HG03159 (cell line): ENCODE data around the gene UBE2I.

Source experiments
- ATAC-seq: cut with Tn5 transposase; IDR thresholded peaks from one replicate; pipeline ENCODE4 v1.9.1; 2021; ENCODE audit warnings: mild to moderate bottlenecking, moderate library complexity; ENCODE audit not compliant: unreplicated experiment

Gene UBE2I

DNA sequence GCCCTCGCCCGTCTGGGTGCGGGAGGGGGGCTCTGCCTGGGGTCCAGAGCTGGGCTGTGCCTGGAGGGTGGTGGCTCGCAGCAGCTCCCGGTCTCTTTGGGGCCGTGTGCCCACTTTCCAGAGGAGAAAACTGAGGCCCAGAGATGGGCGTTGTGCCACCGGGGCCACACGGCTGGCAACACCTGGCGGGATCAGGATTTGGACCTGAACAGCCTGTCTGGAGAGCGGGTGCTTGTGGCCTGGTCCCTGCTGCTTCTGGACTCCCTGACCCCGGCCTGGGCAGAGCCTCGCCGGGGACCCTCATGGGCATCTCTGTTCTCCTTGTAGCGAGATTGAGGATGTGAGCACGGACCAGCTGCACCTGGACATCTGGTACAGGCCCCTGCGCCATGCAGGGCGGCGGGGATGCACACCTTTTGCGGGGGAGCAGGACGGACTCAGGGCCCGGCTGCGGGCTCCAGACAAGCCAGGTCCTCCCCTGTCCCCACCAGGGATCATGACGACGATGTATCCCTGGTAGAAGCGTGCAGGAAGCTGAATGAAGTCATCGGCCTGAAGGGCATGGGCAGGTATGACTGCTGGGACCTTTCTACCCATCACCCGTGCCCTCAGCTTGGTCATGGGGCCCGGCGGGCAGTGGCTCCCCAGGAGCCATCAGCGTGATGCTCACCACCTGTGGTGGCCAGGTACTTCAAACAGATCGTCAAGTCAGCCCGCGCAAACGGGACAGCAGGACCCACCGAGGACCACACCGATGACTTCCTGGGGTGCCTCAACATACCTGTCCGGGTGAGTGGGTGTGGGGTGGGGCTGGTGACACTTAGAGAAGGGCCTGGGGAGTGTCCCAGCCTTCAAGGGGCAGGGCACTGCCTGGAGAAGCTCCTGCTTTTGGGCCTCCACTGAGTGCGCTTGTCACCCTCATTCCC lies 32.3 kb downstream of the UBE2I start:
- ATAC-seq, result no peak

DNA sequence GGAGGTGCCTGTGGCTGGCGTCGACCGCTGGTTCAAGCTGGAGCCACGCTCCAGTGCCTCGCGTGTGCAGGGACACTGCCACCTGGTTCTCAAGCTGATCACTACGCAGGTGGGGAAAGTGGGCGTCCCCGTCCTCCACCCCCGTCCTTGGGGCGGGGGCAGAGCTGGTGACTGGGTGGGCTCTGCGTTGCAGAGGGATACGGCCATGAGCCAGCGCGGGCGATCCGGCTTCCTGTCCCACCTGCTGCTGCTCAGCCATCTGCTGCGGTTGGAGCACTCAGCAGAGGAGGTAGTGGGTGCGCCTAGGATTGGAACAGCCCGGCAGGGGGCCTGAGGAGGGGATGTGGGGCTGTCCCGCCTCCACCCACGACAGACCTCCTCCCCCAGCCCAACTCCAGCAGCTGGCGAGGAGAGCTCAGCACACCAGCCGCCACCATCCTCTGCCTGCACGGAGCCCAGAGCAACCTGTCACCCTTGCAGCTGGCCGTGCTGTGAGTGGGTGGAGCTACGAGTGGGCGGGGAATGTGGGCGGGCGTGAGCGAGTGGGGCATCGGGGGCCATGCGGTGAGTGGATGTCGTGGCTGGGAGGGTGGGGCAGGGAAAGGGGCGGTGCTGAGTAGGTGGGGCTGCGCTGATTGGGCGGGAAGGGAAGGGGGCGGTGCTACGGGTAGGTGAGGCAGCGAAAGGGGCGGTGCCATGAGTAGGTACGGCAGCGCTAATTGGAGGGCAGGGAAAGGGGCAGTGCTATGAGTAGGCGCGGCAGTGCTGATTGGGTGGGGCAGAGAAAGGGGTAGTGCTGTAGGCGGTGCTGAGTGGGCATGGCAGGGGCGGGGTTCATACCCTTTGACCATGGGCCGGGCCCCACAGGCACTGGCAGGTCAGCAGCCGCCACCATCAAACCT lies 33.3 kb downstream of the UBE2I start:
- ATAC-seq, result peak; percentile 87

DNA sequence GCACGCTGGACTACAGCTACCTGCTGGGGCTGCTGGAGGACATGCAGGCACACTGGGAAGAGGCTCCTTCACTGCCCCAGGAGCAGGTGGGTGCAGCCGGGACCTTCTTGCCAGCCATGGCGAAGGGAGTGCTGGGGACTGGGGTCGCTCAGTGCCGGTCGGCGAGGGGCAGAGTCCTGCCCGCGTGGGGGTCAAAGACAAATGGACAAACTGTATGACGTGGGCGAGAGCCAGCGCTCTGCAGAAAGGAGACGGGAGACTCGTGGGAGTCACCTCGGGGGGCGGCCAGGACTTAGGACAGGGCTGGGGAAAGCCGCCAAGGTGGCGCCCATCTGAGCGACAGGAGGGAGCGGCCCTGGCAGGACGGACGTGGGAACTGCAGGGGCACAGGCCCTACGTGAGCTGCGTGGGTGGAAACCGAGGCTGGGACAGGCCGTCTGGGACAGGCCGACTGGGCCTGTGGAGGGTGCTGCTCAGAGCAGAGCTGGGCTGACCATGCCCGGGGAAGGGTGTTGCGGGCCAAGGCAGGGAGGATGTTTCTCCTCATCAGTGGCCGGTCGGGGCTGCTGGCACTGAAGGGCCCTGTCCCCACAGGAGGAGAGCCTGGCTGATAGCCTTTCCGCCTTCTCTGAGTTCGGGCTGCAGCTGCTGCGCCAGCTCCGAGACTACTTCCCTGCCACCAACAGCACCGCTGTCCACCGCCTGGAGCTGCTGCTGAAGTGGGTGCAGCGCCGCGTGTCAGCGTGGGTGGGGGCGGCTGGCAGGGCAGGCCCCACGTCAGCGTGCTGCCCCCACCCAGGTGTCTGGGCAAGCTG lies 34.2 kb downstream of the UBE2I start:
- ATAC-seq, result no peak

DNA sequence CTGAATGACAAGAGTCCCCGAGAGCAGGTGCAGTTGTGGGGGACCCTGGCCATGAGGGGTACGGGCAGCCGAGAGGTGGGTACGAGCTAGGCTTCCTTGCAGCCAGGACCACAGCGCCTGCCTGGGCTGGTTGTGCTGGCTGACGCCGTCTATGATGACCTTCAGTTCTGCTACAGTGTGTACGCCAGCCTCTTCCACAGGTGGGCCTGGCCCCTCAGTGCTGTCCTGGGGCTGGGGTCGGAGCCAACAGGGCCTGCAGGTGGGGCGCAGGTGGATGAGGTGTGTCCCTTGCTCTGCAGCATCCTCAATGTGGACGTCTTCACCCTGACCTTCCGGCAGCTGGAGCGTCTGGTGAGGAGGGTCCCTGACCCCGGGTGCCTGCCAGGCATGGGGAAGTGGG lies 35.1 kb downstream of the UBE2I start:
- no peak for ATAC-seq

DNA sequence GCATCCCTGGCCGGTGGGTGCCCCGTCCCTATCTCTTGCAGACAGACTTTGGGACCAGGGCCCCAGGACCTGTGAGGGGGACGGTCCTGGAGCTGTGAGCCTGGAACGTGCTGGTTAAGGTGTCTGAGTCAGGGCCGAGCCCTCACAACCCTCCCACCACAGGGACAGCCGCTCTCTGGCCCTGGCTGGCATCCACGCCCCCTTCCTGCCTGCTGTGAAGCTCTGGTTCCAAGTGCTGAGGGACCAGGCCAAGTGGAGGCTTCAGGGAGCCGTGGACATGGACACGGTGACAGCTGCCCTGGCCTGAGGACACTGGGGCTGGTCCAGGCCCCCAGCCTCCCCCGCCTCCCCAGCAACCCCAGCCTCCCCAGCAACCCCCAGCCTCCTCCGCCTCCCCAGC lies 35.7 kb downstream of the UBE2I start:
- ATAC-seq, result no peak

DNA sequence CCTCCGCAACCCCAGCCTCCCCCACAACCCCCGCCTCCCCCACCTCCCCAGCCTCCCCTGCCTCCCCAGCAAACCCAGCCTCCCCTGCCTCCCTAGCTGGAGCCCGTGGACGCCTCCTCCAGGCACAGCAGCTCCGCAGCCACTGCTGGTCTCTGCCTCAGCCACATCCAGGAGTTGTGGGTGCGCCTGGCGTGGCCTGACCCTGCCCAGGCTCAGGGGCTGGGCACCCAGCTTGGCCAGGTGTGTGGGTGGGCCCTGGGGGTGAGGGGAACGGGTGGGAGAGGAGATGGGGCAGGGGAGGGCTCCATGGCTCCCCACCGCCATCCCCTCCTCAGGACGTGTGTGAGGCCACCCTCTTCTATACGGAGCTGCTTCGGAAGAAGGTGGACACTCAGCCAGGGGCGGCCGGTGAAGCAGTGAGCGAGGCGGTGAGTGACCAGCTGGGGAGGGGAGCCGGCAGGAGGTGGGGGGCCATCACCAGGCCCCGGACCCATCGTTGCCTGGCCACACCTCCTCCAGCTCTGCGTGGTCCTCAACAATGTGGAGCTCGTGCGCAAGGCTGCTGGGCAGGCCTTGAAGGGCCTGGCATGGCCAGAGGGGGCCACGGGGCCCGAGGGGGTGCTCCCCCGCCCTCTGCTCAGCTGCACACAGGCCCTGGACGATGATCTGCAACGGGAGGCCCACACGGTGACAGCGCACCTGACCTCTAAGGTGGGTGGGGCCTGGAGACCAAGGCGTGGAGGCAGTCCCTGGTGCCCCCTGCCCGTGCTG lies 36.4 kb downstream of the UBE2I start:
- no peak for ATAC-seq

DNA sequence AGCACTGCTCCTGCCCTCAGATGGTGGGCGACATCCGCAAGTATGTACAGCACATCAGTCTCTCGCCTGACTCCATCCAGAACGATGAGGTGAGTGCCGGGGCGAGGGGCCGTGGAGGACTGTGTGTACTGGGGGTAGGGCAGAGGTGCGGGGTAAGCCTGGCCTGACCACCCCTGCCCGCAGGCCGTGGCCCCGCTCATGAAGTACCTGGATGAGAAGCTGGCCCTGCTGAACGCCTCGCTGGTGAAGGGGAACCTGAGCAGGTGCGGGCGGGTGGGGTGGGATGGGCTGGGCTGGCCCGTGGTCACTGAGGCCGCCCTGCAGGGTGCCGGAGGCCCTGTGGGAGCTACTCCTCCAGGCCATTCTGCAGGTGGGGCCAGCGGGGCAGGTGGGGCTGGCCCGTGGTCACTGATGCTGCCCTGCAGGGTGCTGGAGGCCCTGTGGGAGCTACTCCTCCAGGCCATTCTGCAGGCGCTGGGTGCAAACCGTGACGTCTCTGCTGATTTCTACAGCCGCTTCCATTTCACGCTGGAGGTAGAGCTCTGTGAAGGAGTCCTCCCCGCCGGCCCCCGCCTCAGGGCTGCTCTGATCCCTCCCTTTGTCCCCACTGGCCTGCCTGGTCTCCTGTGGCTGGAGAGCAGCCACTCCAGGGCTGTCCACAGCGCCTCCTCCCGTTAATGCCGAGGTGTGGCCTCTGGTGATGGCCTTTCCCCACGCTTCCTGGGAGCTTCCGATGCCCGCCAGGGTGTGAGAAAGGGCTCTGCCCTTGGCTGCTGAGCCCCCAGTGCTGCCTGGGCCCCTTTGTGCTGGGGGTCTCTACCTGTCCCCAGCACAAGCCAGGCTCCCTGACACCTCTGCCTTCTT lies 37.2 kb downstream of the UBE2I start:
- ATAC-seq, result no peak

DNA sequence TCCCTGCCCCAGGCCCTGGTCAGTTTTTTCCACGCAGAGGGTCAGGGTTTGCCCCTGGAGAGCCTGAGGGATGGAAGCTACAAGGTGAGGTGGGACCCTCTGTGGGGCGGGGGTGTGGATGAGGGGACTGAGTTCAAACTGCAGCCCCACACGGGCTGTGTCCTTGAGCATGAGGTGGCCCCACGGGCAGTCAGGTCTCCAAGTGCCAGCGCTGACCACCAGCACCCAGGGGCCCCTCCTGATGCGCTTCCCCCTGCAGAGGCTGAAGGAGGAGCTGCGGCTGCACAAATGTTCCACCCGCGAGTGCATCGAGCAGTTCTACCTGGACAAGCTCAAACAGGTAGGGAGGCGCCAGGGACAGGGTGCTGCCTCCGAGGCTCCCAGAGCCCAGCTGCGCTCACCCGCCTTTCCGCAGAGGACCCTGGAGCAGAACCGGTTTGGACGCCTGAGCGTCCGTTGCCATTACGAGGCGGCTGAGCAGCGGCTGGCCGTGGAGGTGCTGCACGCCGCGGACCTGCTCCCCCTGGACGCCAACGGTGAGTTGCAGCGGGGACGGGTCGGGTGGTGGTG lies 37.9 kb downstream of the UBE2I start:
- no peak for ATAC-seq

DNA sequence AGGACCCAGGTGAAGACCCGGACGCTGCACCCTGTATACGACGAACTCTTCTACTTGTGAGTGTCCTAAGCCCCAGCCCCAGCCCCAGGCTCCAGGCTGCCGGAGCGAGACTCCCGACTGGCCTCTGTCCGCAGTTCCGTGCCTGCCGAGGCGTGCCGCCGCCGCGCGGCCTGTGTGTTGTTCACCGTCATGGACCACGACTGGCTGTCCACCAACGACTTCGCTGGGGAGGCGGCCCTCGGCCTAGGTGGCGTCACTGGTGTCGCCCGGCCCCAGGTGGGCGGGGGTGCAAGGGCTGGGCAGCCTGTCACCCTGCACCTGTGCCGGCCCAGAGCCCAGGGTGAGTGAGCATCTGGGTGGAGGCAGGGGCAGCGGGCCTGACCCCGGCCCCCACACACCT lies 38.5 kb downstream of the UBE2I start:
- no peak for ATAC-seq

DNA sequence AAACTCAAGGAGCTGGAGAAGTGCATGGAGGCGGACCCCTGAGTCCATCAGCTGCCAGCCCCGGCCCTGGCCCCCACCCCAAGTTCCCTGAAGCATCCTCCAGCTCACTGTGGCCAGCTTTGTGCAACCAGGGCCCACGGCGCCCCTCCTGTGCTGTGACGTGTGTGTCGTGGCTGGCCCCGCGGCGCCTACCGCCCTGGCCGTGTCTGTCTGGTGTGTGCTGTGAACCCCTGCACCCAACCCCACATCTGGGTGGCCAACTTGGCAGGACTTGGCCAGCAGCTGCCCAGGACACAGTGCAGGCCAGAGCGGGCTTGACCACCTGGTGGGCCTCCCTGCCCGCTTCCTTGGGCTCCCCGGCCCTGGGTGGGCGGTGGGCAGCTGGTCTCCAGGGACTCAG lies 39.0 kb downstream of the UBE2I start:
- no peak for ATAC-seq

DNA sequence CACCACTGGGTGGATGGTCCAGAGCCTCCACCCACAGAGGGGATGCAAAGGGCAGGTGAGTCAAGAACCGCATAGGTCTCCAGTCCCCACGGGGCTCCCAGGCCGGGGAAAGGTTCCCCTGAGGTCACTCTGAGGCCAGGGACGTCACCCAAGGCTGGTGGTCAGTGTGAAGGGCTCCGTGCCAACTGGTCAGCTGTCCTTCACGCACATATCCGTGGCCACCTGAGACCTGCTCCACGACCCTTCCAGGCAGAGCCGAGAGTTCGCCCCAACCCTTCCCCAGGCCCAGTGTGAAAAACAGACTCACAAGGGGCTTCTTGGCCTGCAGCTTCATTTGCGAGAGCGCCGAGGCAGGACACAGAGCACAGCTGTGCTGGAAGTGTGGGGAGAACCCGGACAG lies 39.5 kb downstream of the UBE2I start:
- ATAC-seq, result no peak

DNA sequence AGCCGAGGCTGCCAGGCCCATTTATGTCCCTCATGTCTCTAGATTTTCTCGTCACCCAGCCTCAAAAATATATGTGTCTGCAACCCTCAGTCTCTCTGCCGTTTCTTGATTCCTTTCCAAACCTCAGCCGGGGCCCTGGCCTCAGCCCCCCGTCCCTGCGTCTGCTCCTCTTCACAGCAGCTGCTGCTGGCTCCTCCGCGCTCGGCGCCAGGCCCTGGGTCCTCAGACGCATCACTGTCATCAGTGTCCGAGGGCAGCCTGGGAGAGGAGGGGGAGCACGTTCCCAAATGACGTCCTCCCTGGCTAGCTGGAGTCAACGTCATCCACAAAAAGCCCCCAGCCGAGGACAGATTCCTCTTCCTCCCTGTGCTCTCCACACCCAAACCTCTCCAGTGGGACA lies 39.9 kb downstream of the UBE2I start:
- ATAC-seq, result no peak

DNA sequence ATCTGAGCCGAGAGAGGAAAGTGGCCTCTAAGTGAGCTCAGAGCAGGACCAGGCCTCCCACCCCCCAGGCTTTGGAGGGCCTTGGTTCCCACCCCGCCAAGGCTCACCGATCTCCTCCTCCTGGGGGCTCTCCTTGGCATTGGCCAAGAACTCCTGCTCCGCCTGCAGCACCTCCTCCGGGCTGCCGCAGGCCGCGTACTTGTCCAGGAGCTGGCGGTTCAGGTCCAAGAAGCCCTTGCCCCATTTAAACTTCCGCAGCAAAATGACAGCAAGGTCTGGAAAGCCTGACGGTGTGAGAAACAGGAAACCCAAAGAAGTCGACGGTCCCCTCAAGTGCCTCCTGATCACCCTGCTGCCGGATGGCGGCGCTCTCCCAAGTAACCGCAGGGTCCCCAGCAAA lies 40.5 kb downstream of the UBE2I start:
- ATAC-seq, result no peak

DNA sequence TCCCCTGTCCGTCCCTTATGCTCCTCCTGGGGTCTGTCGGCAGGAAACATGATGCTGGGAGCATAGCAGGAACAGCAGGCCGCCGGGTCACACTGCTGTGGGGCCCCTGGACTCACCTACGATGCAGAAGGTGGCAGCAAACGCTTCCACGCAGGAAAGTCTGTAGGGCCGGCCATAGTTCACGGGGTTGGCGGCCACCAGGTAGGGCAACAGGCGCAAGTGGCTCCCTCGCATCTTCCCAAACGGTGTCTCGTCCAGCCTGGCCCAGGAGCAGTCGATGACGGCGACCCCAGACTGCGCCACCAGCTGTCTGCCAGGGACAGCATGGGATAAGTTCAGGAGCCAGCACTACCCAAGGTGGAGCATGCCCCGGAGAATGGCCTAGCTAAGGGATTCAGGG lies 41.3 kb downstream of the UBE2I start:
- no peak for ATAC-seq

DNA sequence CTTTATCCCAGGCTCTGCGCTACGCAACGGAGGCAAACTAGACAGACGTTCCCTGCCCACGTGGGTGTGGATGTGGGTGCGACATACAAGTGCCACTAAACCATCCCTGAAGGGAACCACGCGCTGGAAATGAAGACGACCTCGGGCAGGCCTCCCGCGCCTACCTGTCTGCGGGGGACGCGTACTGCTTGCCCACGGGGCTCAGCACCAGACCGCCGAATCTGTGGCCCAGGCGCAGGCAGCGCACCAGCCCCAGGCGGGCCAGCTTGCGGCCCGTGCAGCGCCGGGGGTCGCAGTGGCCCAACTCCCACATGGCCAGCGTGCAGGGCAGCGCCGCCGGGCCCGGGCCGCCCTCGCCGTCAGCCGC lies 41.8 kb downstream of the UBE2I start:
- ATAC-seq, result peak; percentile 13

DNA sequence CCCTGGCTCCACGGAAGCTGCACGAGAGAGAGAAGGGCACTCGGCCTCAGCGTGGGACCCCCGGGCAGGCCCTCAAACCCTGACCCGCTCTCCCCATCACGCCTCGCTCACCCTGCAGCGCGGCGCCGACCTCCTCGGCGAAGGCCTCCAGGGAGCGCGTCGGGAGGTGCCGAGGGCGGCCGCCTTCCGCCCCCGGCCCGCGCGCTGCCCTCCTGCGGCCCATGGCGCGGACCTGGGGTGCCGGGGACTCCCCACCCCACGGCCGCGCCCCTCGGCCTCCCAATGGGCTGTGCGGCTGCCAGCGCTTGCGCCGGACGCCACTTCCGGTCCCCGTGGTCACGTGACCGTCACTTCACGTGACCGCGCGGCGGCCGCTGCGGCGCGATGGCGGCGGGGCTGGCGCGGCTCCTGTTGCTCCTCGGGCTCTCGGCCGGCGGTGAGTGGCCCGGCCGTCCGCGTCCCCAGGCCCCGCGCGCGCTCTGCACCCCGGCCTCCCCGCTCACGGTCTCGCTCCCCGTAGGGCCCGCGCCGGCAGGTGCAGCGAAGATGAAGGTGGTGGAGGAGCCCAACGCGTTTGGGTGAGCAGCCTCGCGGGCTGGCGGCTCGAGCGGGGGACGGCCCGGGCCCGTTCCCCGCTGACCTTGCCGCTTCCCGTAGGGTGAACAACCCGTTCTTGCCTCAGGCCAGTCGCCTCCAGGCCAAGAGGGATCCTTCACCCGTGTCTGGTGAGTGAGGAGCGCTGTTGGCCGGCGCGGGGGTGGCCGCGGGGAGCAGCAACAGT lies 42.3 kb downstream of the UBE2I start, which contains the start of the genes GNPTG and TSR3:
GNPTG (plus strand) TSS at position 350 of the 781 bp plus-strand sequence; CDS start at position 385, 35 bp downstream.
TSR3 (minus strand) TSS at position 297 of the 781 bp plus-strand sequence; CDS start at position 223, 74 bp downstream.
- peak; percentile 68 for ATAC-seq

DNA sequence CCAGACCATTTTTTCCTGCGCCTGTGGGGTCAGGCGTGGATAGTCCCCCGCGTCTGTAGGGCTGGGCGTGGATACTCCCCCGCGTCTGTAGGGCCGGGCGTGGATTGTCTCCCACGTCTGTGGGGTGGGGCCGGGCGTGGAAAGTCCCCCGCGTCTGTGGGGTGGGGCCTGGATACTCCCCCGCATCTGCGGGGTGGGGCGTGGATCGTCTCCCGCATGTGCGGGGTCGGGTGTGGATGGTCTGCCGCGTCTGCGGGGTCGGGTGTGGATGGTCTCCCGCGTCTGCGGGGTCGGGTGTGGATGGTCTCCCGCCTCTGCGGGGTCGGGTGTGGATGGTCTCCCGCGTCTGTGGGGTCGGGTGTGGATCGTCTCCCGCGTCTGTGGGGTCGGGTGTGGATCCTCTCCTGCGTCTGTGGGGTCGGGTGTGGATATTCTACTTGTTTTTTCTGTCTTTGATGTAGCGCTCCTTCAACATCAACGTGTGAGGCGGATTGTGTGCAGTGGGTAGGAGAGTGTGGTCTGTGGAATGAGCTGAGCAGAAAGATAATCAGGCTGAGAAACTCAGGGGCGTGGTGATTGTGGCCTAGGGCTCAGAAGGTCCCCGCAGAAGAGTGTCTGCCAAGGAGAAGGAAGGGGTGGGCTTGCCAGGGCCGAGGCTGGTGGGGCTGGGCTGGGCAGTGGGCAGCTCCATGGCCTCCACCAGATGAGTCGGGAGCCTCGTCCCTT lies 45.5 kb downstream of the UBE2I start:
- ATAC-seq, result no peak
